Nephron (organoid): ENCODE results near the gene SCAI.

Experiments used
- H3K27ac Mint-ChIP-seq, 3 experiments: 2 replicates each; pipeline ENCODE4 v1.8.0; 2020; ENCODE audit warnings: mixed read lengths in 3 of 3, mild to moderate bottlenecking in 2 of 3, moderate library complexity in 1 of 3
- H3K27me3 Mint-ChIP-seq: 2 replicates; pipeline ENCODE4 v1.8.0; 2021; ENCODE audit warnings: low read depth, mild to moderate bottlenecking, moderate library complexity, mixed read lengths
- H3K36me3 Mint-ChIP-seq: 2 replicates; pipeline ENCODE4 v1.8.0; 2020; ENCODE audit warnings: low read depth, mixed read lengths
- H3K4me1 Mint-ChIP-seq: 2 replicates; pipeline ENCODE4 v1.8.0; 2020; ENCODE audit warnings: mixed read lengths
- H3K4me3 Mint-ChIP-seq, 3 experiments: 2 replicates each; pipeline ENCODE4 v1.8.0; 2020; ENCODE audit warnings: mild to moderate bottlenecking in 3 of 3, mixed read lengths in 3 of 3, moderate library complexity in 2 of 3
- H3K9me3 Mint-ChIP-seq: 2 replicates; pipeline ENCODE4 v1.8.0; 2020; ENCODE audit warnings: mixed read lengths
- CTCF ChIP-seq, 3 experiments: fragments of 200-600 bp; sonication (generic); IDR thresholded peaks; one replicate each; pipeline ENCODE4 v1.5.0; 2021; ENCODE audit warnings: antibody characterized with exemption in 3 of 3; ENCODE audit not compliant: unreplicated experiment in 3 of 3

SCAI gene

GRCh38 chr9:125103770-125104460 lies 39.4 kb downstream of the SCAI start:
- Mint-ChIP-seq H3K36me3 (no peaks in the 10 kb centered on the region), H3K4me1 (peaks cover 41% of the 10 kb centered on the region), H3K27ac (peak overlapping the region; percentile 43 to 52 (median 47)), H3K9me3 (peaks cover 2% of the 10 kb centered on the region), H3K27me3 (no peaks in the 10 kb centered on the region), H3K4me3 (peak overlapping the region in 1 of 3 experiments; percentile 32)
- TF ChIP-seq CTCF (IDR thresholded peaks at IDR 0.05; ENCODE audit: unreplicated experiment in 3 of 3): no peak

GRCh38 chr9:125103021-125103420 lies 40.3 kb downstream of the SCAI start:
- H3K4me1 Mint-ChIP-seq: peaks cover 46% of the 10 kb centered on the region
- H3K27me3 Mint-ChIP-seq: no peaks in the 10 kb centered on the region
- H3K36me3 Mint-ChIP-seq: no peaks in the 10 kb centered on the region
- TF ChIP-seq CTCF (IDR thresholded peaks at IDR 0.05; ENCODE audit: unreplicated experiment in 3 of 3): no peak
- no peak overlapping the region for H3K4me3 Mint-ChIP-seq
- H3K9me3 Mint-ChIP-seq: peaks cover 2% of the 10 kb centered on the region
- peak overlapping the region in 1 of 3 experiments; percentile 43 for H3K27ac Mint-ChIP-seq

- TF ChIP-seq CTCF (IDR thresholded peaks at IDR 0.05; ENCODE audit: unreplicated experiment in 3 of 3): no peak
- Mint-ChIP-seq H3K27me3 (no peaks in the 10 kb centered on the region), H3K27ac (no peak overlapping the region), H3K4me3 (no peak overlapping the region), H3K9me3 (peaks cover 3% of the 10 kb centered on the region), H3K4me1 (peaks cover 41% of the 10 kb centered on the region), H3K36me3 (peaks cover 7% of the 10 kb centered on the region)
These were observed 42.5 kb downstream of the SCAI start for GRCh38 chr9:125100822-125101221.

- no peaks in the 10 kb centered on the region for H3K27me3 Mint-ChIP-seq
- H3K36me3 Mint-ChIP-seq: peaks cover 16% of the 10 kb centered on the region
- H3K4me1 Mint-ChIP-seq: peaks cover 36% of the 10 kb centered on the region
- H3K4me3 Mint-ChIP-seq: no peak overlapping the region
- no peak for TF ChIP-seq CTCF (IDR thresholded peaks at IDR 0.05; ENCODE audit: unreplicated experiment in 3 of 3)
- no peak overlapping the region for H3K27ac Mint-ChIP-seq
- peaks cover 5% of the 10 kb centered on the region for H3K9me3 Mint-ChIP-seq
These were observed 43.5 kb downstream of the SCAI start for GRCh38 chr9:125099816-125100215.

GRCh38 chr9:125095821-125096443 lies 47.4 kb downstream of the SCAI start:
- Mint-ChIP-seq H3K27ac (no peak overlapping the region), H3K27me3 (no peaks in the 10 kb centered on the region), H3K4me3 (no peak overlapping the region), H3K36me3 (peaks cover 26% of the 10 kb centered on the region), H3K9me3 (peaks cover 5% of the 10 kb centered on the region), H3K4me1 (peaks cover 15% of the 10 kb centered on the region)
- no peak for TF ChIP-seq CTCF (IDR thresholded peaks at IDR 0.05; ENCODE audit: unreplicated experiment in 3 of 3)

GRCh38 chr9:125091121-125091520 lies 52.2 kb downstream of the SCAI start:
- no peaks in the 10 kb centered on the region for H3K4me1 Mint-ChIP-seq
- H3K27ac Mint-ChIP-seq: no peak overlapping the region
- H3K36me3 Mint-ChIP-seq: peaks cover 24% of the 10 kb centered on the region
- peaks cover 3% of the 10 kb centered on the region for H3K9me3 Mint-ChIP-seq
- TF ChIP-seq CTCF (IDR thresholded peaks at IDR 0.05; ENCODE audit: unreplicated experiment in 3 of 3): no peak
- no peak overlapping the region for H3K4me3 Mint-ChIP-seq
- no peaks in the 10 kb centered on the region for H3K27me3 Mint-ChIP-seq
